BE2C (cell line): ENCODE results near the gene CLSTN2.

Source experiments
- DNase-seq: peaks from one replicate; pipeline ENCODE4 v3.0.0-alpha.2; 2020
- H3K27me3 ChIP-seq: fragments of 250-450 bp; sonication (Bioruptor Pico); 2 replicates; pipeline ENCODE4 v1.5.1; 2020; ENCODE audit warnings: mild to moderate bottlenecking
- H3K36me3 ChIP-seq: fragments of 250-450 bp; sonication (Bioruptor Pico); 2 replicates; pipeline ENCODE4 v1.5.1; 2020; ENCODE audit warnings: mild to moderate bottlenecking
- H3K4me1 ChIP-seq: fragments of 250-450 bp; sonication (Bioruptor Pico); 2 replicates; pipeline ENCODE4 v1.5.1; 2020
- H3K4me3 ChIP-seq: 2 replicates; pipeline ENCODE4 v1.5.1; 2011; ENCODE audit warnings: low read depth, low read length
- H3K9me3 ChIP-seq: fragments of 250-450 bp; sonication (Bioruptor Pico); 2 replicates; pipeline ENCODE4 v1.5.1; 2020
- CTCF ChIP-seq: IDR thresholded peaks from 2 replicates; pipeline ENCODE4 v1.5.1; 2012; ENCODE audit warnings: mild to moderate bottlenecking, low read depth, low read length

CLSTN2 gene

GRCh38 chr3:140189976-140190375, 255.0 kb downstream of the CLSTN2 start:
- H3K36me3 ChIP-seq: no peaks in the 10 kb centered on the region
- DNase-seq: no peak
- H3K4me1 ChIP-seq: peaks cover 23% of the 10 kb centered on the region
- H3K27me3 ChIP-seq: no peaks in the 10 kb centered on the region
- no peak for TF ChIP-seq CTCF
- H3K4me3 ChIP-seq: no peak overlapping the region
- no peaks in the 10 kb centered on the region for H3K9me3 ChIP-seq

GRCh38 chr3:140196970-140197369, 262.0 kb downstream of the CLSTN2 start:
- Histone ChIP-seq H3K27me3 (no peaks in the 10 kb centered on the region), H3K4me3 (no peak overlapping the region), H3K9me3 (no peaks in the 10 kb centered on the region), H3K36me3 (no peaks in the 10 kb centered on the region), H3K4me1 (peaks cover 17% of the 10 kb centered on the region)
- TF ChIP-seq CTCF: no peak
- no peak for DNase-seq

GRCh38 chr3:140198242-140198641, 263.3 kb downstream of the CLSTN2 start:
- H3K36me3 ChIP-seq: no peaks in the 10 kb centered on the region
- peaks cover 23% of the 10 kb centered on the region for H3K4me1 ChIP-seq
- H3K27me3 ChIP-seq: no peaks in the 10 kb centered on the region
- H3K4me3 ChIP-seq: no peak overlapping the region
- DNase-seq: no peak
- no peaks in the 10 kb centered on the region for H3K9me3 ChIP-seq
- no peak for TF ChIP-seq CTCF

- Histone ChIP-seq H3K9me3 (no peaks in the 10 kb centered on the region), H3K4me3 (no peak overlapping the region), H3K27me3 (no peaks in the 10 kb centered on the region), H3K4me1 (peaks cover 29% of the 10 kb centered on the region), H3K36me3 (no peaks in the 10 kb centered on the region)
- no peak for TF ChIP-seq CTCF
- DNase-seq: no peak
Measured at GRCh38 chr3:140199008-140199407, 264.0 kb downstream of the CLSTN2 start.

- DNase-seq: no peak
- no peak overlapping the region for H3K4me3 ChIP-seq
- no peaks in the 10 kb centered on the region for H3K36me3 ChIP-seq
- TF ChIP-seq CTCF: no peak
- peaks cover 36% of the 10 kb centered on the region for H3K4me1 ChIP-seq
- no peaks in the 10 kb centered on the region for H3K27me3 ChIP-seq
- H3K9me3 ChIP-seq: no peaks in the 10 kb centered on the region
Measured at GRCh38 chr3:140199743-140200142, 264.8 kb downstream of the CLSTN2 start.

- Histone ChIP-seq H3K4me3 (no peak overlapping the region), H3K9me3 (no peaks in the 10 kb centered on the region), H3K36me3 (no peaks in the 10 kb centered on the region), H3K4me1 (peaks cover 55% of the 10 kb centered on the region), H3K27me3 (no peaks in the 10 kb centered on the region)
- TF ChIP-seq CTCF: no peak
- DNase-seq: peak; percentile 55
Measured at GRCh38 chr3:140203510-140203909, 268.5 kb downstream of the CLSTN2 start.
